ENCODE measurements around the gene ANKLE1.

Gene ANKLE1

DNA sequence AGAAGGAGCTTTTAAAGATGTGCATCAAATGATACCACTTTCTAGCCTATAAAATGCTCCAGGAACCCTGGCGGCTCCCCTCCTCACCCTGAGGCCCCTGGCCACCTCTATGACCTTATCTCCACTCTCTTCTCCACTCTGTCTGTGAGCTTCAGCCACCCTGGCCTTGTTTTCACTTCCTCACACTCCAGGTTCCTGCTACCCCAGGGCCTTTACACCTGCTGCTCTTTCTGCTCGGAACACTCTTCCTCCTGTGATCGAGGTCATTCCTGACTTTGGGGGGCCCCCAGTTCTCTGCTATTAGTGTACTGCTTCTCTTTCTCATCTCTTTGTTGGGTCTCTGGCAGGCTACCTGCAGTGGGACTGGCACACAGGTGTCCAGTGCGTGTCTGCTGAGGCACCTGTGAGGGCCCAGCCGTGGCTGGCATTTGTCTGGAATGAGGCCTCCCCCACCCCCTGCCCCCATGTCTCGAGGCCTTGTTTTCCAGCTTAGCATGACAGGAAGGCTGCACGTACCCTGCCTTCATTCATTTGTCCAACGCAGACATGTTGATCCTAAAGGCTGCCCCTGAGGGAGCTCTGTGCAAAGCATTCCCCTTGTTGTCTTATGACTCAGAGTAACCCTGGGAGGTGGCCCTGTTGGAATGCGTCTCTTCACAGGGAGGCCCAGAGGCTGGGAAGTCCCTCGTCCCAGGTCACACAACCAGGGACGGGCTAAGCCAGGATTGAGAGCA lies 29.9 kb downstream of the ANKLE1 start:
- DNase-seq (ENCODE audit: low read depth, low spot score), result no peak
- Histone ChIP-seq H3K9ac (ENCODE audit: insufficient read length, low read depth) (peak overlapping the region; percentile 62), H3K36me3 (ENCODE audit: insufficient read depth, insufficient read length, low read length) (peaks cover 47% of the 10 kb centered on the region), H3K27me3 (ENCODE audit: insufficient read depth, insufficient read length) (no peaks in the 10 kb centered on the region), H3K4me3 (ENCODE audit: insufficient read length, low read depth) (no peak overlapping the region), H3K4me1 (ENCODE audit: insufficient read depth, insufficient read length) (peaks cover 23% of the 10 kb centered on the region), H3K9me3 (ENCODE audit: insufficient read depth, low read length) (no peaks in the 10 kb centered on the region)
- TF ChIP-seq ZNF274 (IDR thresholded peaks at IDR 0.05; ENCODE audit: low read depth, low read length) (no peak), YY1 (IDR thresholded peaks at IDR 0.05; ENCODE audit: insufficient read depth, insufficient read length) (no peak), SUZ12 (IDR thresholded peaks at IDR 0.05; ENCODE audit: extremely low read depth, insufficient read depth, insufficient read length) (no peak)

DNA sequence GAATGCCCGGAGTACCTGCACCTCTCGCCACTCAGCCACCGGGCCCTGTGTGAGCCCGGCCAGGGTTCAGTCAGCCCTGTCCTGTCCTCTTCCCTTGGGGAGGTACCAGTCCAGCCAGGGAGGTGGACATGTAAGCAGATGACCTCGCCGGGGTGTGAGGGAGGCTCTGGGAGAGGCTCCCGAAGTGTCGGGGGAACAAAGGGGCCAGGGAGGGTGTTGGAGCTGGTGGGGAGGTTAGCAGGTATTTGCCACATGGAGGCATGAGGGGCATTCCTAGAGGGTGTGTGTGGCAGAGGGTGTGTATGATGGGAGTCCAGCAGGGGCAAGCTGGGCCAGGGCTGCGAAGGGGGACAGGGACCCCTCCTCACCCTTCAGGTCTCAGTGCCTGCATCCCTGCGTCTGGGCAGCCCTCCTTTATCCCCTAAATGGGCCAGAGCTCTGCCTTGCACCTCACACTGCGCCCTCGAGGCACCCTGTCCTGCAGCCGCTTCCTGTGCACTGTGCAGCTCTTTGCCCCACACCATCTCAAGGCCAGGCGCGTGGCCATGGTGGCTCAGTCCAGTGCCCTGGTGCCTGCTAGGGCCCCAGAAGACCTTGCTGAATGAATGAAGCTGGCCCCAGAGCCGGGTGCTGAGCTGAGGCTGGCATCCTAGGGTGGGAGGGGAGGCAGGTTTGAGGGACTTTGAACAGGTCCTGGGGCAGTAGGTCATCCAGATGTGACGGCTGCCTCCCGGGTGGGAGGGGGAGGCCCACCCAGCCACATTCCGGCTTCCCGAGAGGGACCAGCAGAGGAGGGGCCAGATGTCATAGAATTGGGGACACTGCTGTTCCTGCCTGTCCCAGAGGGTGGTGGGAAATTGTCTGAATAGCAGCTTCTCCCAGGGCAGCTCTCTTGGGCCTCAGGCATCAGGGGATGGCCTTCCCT lies 30.8 kb downstream of the ANKLE1 start:
- Histone ChIP-seq H3K4me1 (ENCODE audit: insufficient read depth, insufficient read length) (peaks cover 23% of the 10 kb centered on the region), H3K4me3 (ENCODE audit: insufficient read length, low read depth) (no peak overlapping the region), H3K36me3 (ENCODE audit: insufficient read depth, insufficient read length, low read length) (peaks cover 49% of the 10 kb centered on the region), H3K27me3 (ENCODE audit: insufficient read depth, insufficient read length) (no peaks in the 10 kb centered on the region), H3K9me3 (ENCODE audit: insufficient read depth, low read length) (no peaks in the 10 kb centered on the region), H3K9ac (ENCODE audit: insufficient read length, low read depth) (peak overlapping the region; percentile 62)
- TF ChIP-seq SUZ12 (IDR thresholded peaks at IDR 0.05; ENCODE audit: extremely low read depth, insufficient read depth, insufficient read length) (no peak), ZNF274 (IDR thresholded peaks at IDR 0.05; ENCODE audit: low read depth, low read length) (no peak), YY1 (IDR thresholded peaks at IDR 0.05; ENCODE audit: insufficient read depth, insufficient read length) (no peak)
- DNase-seq (ENCODE audit: low read depth, low spot score), result no peak

GRCh38 chr19:17314007-17314593 lies 32.4 kb downstream of the ANKLE1 start:
- H3K36me3 ChIP-seq (ENCODE audit: insufficient read depth, insufficient read length, low read length), result peaks cover 55% of the 10 kb centered on the region
- TF ChIP-seq ZNF274 (IDR thresholded peaks at IDR 0.05; ENCODE audit: low read depth, low read length) (no peak), YY1 (IDR thresholded peaks at IDR 0.05; ENCODE audit: insufficient read depth, insufficient read length) (no peak), SUZ12 (IDR thresholded peaks at IDR 0.05; ENCODE audit: extremely low read depth, insufficient read depth, insufficient read length) (no peak)
- H3K4me3 ChIP-seq (ENCODE audit: insufficient read length, low read depth), result no peak overlapping the region
- no peak for DNase-seq (ENCODE audit: low read depth, low spot score)
- H3K9me3 ChIP-seq (ENCODE audit: insufficient read depth, low read length), result no peaks in the 10 kb centered on the region
- H3K9ac ChIP-seq (ENCODE audit: insufficient read length, low read depth), result no peak overlapping the region
- peaks cover 23% of the 10 kb centered on the region for H3K4me1 ChIP-seq (ENCODE audit: insufficient read depth, insufficient read length)
- H3K27me3 ChIP-seq (ENCODE audit: insufficient read depth, insufficient read length), result no peaks in the 10 kb centered on the region

GRCh38 chr19:17318966-17319365 lies 37.3 kb downstream of the ANKLE1 start:
- Histone ChIP-seq H3K9ac (ENCODE audit: insufficient read length, low read depth) (no peak overlapping the region), H3K9me3 (ENCODE audit: insufficient read depth, low read length) (no peaks in the 10 kb centered on the region), H3K4me1 (ENCODE audit: insufficient read depth, insufficient read length) (peaks cover 11% of the 10 kb centered on the region), H3K27me3 (ENCODE audit: insufficient read depth, insufficient read length) (no peaks in the 10 kb centered on the region), H3K36me3 (ENCODE audit: insufficient read depth, insufficient read length, low read length) (peaks cover 69% of the 10 kb centered on the region), H3K4me3 (ENCODE audit: insufficient read length, low read depth) (no peak overlapping the region)
- TF ChIP-seq ZNF274 (IDR thresholded peaks at IDR 0.05; ENCODE audit: low read depth, low read length) (no peak), YY1 (IDR thresholded peaks at IDR 0.05; ENCODE audit: insufficient read depth, insufficient read length) (no peak), SUZ12 (IDR thresholded peaks at IDR 0.05; ENCODE audit: extremely low read depth, insufficient read depth, insufficient read length) (no peak)
- no peak for DNase-seq (ENCODE audit: low read depth, low spot score)

DNA sequence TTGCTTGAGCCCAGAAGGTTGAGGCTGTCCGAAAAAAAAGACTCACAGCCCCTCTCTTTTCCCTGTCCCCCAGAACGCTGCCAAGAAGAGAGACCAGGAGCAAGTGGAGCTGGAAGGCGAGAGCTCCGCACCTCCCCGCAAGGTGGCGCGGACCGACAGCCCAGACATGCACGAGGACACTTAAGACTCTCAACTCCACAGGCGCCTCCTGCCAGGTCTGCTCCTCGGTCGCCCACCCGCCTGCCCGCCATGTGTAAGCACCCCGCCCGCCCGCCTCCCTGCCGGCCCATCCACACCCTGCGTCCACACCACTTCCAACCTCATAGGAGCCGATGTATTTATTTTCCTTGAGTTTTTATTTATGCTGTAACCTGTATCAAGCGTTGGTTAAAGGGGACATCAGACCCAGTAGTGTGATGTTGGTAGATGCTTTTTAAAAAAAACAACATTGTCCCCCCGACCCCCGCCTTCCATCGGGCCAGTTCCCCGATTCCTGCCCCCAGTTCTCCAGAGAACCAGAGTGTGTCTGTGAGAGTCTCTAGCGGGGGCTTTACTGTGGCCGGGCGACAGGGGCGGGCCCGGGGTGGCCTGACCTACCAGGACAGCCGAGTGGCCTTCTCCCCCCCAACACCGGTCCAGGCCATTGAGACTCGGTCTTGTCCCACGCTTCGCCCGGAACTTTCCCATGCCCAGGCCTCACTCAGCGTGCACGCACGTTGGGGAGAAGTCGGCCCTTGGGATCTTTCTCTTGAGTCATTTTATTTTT lies 38.0 kb downstream of the ANKLE1 start:
- Histone ChIP-seq H3K4me1 (ENCODE audit: insufficient read depth, insufficient read length) (peaks cover 14% of the 10 kb centered on the region), H3K9me3 (ENCODE audit: insufficient read depth, low read length) (no peaks in the 10 kb centered on the region), H3K36me3 (ENCODE audit: insufficient read depth, insufficient read length, low read length) (peaks cover 68% of the 10 kb centered on the region), H3K9ac (ENCODE audit: insufficient read length, low read depth) (no peak overlapping the region), H3K4me3 (ENCODE audit: insufficient read length, low read depth) (no peak overlapping the region), H3K27me3 (ENCODE audit: insufficient read depth, insufficient read length) (no peaks in the 10 kb centered on the region)
- no peak for DNase-seq (ENCODE audit: low read depth, low spot score)
- TF ChIP-seq ZNF274 (IDR thresholded peaks at IDR 0.05; ENCODE audit: low read depth, low read length) (no peak), YY1 (IDR thresholded peaks at IDR 0.05; ENCODE audit: insufficient read depth, insufficient read length) (no peak), SUZ12 (IDR thresholded peaks at IDR 0.05; ENCODE audit: extremely low read depth, insufficient read depth, insufficient read length) (no peak)

- Histone ChIP-seq H3K4me3 (ENCODE audit: insufficient read length, low read depth) (no peak overlapping the region), H3K27me3 (ENCODE audit: insufficient read depth, insufficient read length) (no peaks in the 10 kb centered on the region), H3K9me3 (ENCODE audit: insufficient read depth, low read length) (no peaks in the 10 kb centered on the region), H3K36me3 (ENCODE audit: insufficient read depth, insufficient read length, low read length) (peaks cover 68% of the 10 kb centered on the region), H3K4me1 (ENCODE audit: insufficient read depth, insufficient read length) (peaks cover 20% of the 10 kb centered on the region), H3K9ac (ENCODE audit: insufficient read length, low read depth) (no peak overlapping the region)
- DNase-seq (ENCODE audit: low read depth, low spot score), result no peak
- no peak for TF ChIP-seq YY1 (IDR thresholded peaks at IDR 0.05; ENCODE audit: insufficient read depth, insufficient read length)
- TF ChIP-seq ZNF274 (IDR thresholded peaks at IDR 0.05; ENCODE audit: low read depth, low read length), result no peak
- no peak for TF ChIP-seq SUZ12 (IDR thresholded peaks at IDR 0.05; ENCODE audit: extremely low read depth, insufficient read depth, insufficient read length)
Observed at GRCh38 chr19:17320435-17320834, 38.7 kb downstream of the ANKLE1 start.

Data from NT2/D1 (cell line).